ENCODE results near the gene FBXO31.

- TF ChIP-seq CTCF (IDR thresholded peaks at IDR 0.05) (no peak), EZH2 (IDR thresholded peaks at IDR 0.05; ENCODE audit: borderline replicate concordance, insufficient read depth, low read depth, low read length, poor library complexity, severe bottlenecking) (no peak)
Measured at GRCh38 chr16:87382023-87382785, 1.4 kb downstream of the FBXO31 start.
